Activated naive CD4-positive, alpha-beta T cell treated with anti-CD3 and anti-CD28 coated beads for 36 hours (primary cell): ENCODE results near the gene FBXW11. TPM values are rescaled to one million over a fixed set of nuclear protein-coding genes. Genes with fewer than 3 reads are reported as not detected.
"Not testable (repeated sequence)": the region's sequence is repeated elsewhere in the genome, so short reads cannot be mapped to it uniquely, and the experiment has no call there.

Source experiments
- CTCF ChIA-PET: fragments of 350-600 bp; sonication (Branson Sonifier 250); formaldehyde crosslinking; loops from one replicate; lab custom pipeline; 2021; ENCODE audit warnings: antibody characterized with exemption; lab: Charles Lee
- DNase-seq: peaks from one replicate; pipeline ENCODE4 v3.0.0-alpha.2; 2020
- H3K27ac Mint-ChIP-seq: one replicate; pipeline ENCODE4 v1.8.0; 2021; ENCODE audit warnings: mild to moderate bottlenecking, mixed read lengths
- H3K27me3 Mint-ChIP-seq: one replicate; pipeline ENCODE4 v1.8.0; 2021; ENCODE audit warnings: low read depth, mixed read lengths
- H3K36me3 Mint-ChIP-seq: one replicate; pipeline ENCODE4 v1.8.0; 2021; ENCODE audit warnings: low read depth, mixed read lengths
- H3K4me1 Mint-ChIP-seq: one replicate; pipeline ENCODE4 v1.8.0; 2021; ENCODE audit warnings: low read depth, mixed read lengths
- H3K4me3 Mint-ChIP-seq: one replicate; pipeline ENCODE4 v1.8.0; 2021; ENCODE audit warnings: mild to moderate bottlenecking, moderate library complexity, mixed read lengths
- H3K9me3 Mint-ChIP-seq: one replicate; pipeline ENCODE4 v1.8.0; 2021; ENCODE audit warnings: mixed read lengths
- intact Hi-C: fragments of 100-400 bp; cut with micrococcal nuclease; formaldehyde crosslinking; loops from one replicate; pipeline ENCODE4 v1.15.1; 2023
- total RNA-seq, 2 experiments: library from RNA; stranded (reverse); gene quantifications; one replicate each; pipeline ENCODE4 v1.2.3, GENCODE V29; 2021

Gene FBXW11
- total RNA-seq, 2 experiments from 2014 or later, result 32.8 to 35.5 TPM

DNA sequence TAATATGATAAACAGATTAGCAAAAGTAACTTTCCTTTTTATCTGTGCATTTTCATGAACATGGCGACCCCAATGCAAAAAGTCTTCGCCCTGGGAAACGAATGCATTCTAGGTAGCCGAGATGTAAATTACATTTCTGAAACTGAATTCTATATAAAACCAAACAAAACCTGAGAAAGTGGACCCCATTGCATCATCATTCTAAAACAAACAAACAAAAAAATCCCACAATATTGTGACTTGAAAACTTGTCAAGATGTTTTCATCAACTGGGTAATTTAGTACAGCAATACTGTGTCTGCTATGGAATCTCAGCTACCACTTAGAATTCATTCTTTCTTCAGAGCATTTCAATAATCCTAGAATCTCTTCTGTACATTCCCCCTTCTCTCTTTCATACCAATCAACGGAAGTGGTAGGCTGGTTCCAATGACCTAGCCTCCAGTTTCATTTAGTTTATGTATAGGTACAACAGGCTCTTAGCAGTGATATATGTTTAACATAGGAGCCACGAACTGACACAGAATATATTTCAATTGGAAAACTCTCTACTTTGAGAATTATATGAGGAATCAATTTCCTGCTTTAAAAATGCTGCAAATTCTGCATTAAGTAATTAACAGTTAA lies 85.6 kb downstream of the FBXW11 start:
- Mint-ChIP-seq H3K27me3 (no peaks in the 10 kb centered on the region), H3K4me3 (no peak overlapping the region), H3K27ac (no peak overlapping the region), H3K4me1 (peaks cover 49% of the 10 kb centered on the region), H3K36me3 (peaks cover 3% of the 10 kb centered on the region), H3K9me3 (no peaks in the 10 kb centered on the region)
- intact Hi-C loops, result no loop called here
- no peak for DNase-seq
- CTCF ChIA-PET, result interaction anchor here (1.0 to 2.9 kb wide), 4 partner anchors 8 to 84 kb away, joined by 3 to 14 read pairs (median 4); no protein-coding TSS in a partner anchor

DNA sequence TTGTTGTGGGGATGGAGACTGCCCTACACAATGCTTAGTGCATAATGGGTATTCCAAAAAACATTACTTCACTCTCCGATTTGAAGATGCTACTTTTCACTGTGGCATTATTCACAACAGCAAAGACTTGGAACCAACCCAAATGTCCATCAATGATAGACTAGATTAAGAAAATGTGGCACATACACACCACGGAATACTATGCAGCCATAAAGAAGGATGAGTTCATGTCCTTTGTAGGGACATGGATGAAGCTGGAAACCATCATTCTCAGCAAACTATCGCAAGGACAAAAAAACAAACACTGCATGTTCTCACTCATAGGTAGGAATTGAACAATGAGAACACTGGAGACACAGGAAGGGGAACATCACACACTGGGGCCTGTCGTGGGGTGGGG lies 90.7 kb downstream of the FBXW11 start:
- H3K27me3 Mint-ChIP-seq, CTCF ChIA-PET, DNase-seq, intact Hi-C loops, H3K9me3 Mint-ChIP-seq, H3K27ac Mint-ChIP-seq, H3K36me3 Mint-ChIP-seq, H3K4me3 Mint-ChIP-seq: not testable (repeated sequence)
- peaks cover 66% of the 10 kb centered on the region for H3K4me1 Mint-ChIP-seq

DNA sequence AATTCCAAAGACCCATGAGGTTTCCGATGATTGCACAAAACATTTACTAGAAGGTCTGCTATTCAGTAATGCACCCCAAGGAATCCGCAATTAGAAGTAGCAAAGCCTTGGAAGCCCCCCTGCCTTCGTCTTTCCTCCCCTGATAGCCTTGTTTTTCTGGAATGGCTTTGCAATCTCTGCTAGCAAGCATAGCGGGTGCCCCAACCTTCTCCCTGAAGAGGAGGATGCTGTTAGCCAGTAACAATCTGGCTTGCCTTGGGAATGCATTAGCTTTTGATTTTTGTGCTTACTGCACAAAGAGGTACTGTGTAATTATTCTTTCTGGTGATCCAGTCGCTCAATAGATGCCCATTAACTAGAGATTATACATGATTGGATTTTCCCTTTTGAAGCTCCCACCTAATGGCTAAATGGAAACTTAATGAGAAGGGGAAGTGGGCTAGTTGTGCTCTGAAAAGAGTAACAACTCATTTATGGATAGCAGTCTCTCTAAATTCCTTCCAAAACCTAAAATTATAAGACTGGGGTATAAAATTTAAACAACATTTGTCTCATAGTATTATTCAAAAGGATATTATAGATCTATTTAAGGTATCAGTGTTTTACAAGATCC lies 91.6 kb downstream of the FBXW11 start:
- Mint-ChIP-seq H3K27me3 (no peaks in the 10 kb centered on the region), H3K4me1 (peaks cover 62% of the 10 kb centered on the region), H3K9me3 (peaks cover 1% of the 10 kb centered on the region), H3K4me3 (no peak overlapping the region), H3K36me3 (peaks cover 5% of the 10 kb centered on the region), H3K27ac (no peak overlapping the region)
- CTCF ChIA-PET, result no interaction called here
- intact Hi-C loops, result no loop called here
- no peak for DNase-seq

DNA sequence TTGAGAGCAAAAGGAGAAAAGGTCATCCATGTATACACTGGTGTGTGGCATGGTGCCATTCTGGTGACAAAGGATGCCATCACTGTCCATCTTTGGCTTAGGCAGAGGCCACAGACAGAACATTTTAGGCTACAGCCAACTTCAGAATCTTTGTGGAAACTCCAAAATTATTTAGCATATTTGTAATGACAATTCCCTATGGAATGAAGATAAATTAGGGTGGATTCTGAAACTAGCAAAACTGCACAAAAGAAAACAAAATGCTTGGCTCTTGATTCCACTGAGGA lies 92.5 kb downstream of the FBXW11 start:
- H3K9me3 Mint-ChIP-seq, result peaks cover 1% of the 10 kb centered on the region
- no peaks in the 10 kb centered on the region for H3K27me3 Mint-ChIP-seq
- peaks cover 9% of the 10 kb centered on the region for H3K36me3 Mint-ChIP-seq
- no peak overlapping the region for H3K4me3 Mint-ChIP-seq
- H3K4me1 Mint-ChIP-seq, result peaks cover 57% of the 10 kb centered on the region
- no peak for DNase-seq
- no peak overlapping the region for H3K27ac Mint-ChIP-seq
- intact Hi-C loops, result no loop called here
- CTCF ChIA-PET, result interaction anchor here (0.5 to 4.8 kb wide), 7 partner anchors 40 to 275 kb away, joined by 3 to 61 read pairs (median 11); partner anchors contain the start of genes FBXW11 and STK10

DNA sequence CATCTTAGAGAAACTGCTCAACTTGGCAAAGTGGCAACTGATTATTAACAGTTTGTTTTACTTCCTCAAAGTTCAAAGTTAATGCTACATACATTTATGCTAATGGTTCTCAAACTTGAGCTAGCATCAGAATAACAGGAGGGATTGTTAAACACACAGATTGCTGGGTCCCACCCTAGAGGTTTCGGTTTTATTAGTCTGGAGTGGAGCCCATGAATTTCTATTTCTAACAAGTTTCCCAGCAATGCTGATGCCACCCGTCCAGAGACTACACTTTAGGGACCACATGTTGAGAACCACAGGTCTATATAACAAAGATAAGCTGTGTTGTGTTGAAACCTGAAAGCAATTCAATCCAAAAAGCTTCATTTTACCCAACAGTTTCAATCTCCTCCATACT lies 95.3 kb downstream of the FBXW11 start:
- H3K4me1 Mint-ChIP-seq, result peaks cover 68% of the 10 kb centered on the region
- no peaks in the 10 kb centered on the region for H3K27me3 Mint-ChIP-seq
- H3K9me3 Mint-ChIP-seq, result peaks cover 1% of the 10 kb centered on the region
- DNase-seq, result no peak
- CTCF ChIA-PET, result interaction anchor here (0.5 to 4.8 kb wide), 35 partner anchors 10 to 492 kb away, joined by 3 to 75 read pairs (median 6); partner anchors contain the start of genes FBXW11, FGF18 and STK10
- no peak overlapping the region for H3K4me3 Mint-ChIP-seq
- no peak overlapping the region for H3K27ac Mint-ChIP-seq
- H3K36me3 Mint-ChIP-seq, result peaks cover 7% of the 10 kb centered on the region
- intact Hi-C loops, result no loop called here

DNA sequence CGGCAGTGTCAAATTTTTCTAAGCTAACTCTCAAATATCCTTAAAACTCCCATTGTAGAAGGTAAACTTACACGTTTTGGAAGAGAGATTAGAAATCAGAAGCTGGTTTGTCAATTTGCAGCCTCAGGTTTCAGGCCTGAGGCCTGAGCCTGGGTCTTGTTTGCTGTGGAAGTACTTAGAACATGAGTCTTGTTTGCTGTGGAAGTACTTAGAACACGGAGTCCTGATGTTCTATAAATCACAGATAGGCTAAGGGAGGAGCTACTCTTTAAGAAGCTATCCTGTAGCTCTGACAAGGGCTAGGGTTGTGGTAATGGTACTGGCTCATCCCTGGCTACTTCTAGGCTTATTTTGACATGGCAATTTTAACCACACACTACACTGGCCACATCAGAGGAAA lies 97.8 kb downstream of the FBXW11 start:
- Mint-ChIP-seq H3K36me3 (peaks cover 4% of the 10 kb centered on the region), H3K9me3 (no peaks in the 10 kb centered on the region), H3K4me1 (peaks cover 68% of the 10 kb centered on the region), H3K27me3 (no peaks in the 10 kb centered on the region), H3K4me3 (no peak overlapping the region), H3K27ac (no peak overlapping the region)
- intact Hi-C loops, result loop anchor here (5.0 kb wide), 3 partner anchors 231 to 1166 kb away; no protein-coding TSS in a partner anchor
- CTCF ChIA-PET, result interaction anchor here (0.6 to 2.3 kb wide), 14 partner anchors 9 to 491 kb away, joined by 3 to 8 read pairs (median 5); partner anchors contain the start of gene FBXW11
- DNase-seq, result no peak

DNA sequence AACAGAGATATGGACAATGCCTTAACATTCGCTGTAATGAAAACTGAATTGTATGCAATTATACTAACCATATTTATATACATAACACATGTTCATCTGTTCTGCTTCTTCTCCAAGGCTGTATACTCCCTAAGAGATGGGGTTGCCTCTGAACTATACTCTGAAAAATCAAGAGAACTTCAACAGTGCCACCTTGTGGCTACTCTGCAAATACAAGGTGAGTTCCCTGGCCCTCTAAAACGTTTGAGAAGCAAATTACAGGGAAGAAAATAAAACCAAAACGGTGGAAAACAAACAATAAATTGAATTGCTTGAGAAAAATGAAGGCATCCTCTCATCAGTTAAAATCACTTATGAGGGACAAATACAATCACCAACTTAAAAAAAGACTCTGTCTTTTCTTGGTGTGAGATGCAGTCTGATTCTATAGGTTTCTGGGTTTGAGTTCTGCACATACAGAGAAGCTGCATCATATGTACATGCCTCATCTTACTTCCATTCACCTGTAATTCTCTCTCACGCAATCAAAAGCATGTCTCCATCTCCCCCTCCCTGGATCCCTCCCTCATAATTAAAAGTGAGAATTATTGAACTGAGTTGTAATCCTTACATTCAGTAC lies 98.6 kb downstream of the FBXW11 start:
- Mint-ChIP-seq H3K9me3 (no peaks in the 10 kb centered on the region), H3K27me3 (no peaks in the 10 kb centered on the region), H3K4me3 (no peak overlapping the region), H3K4me1 (peaks cover 63% of the 10 kb centered on the region), H3K27ac (peak overlapping the region; percentile 78), H3K36me3 (peaks cover 7% of the 10 kb centered on the region)
- CTCF ChIA-PET, result interaction anchor here (0.6 to 2.3 kb wide), 16 partner anchors 9 to 429 kb away, joined by 3 to 8 read pairs (median 4); partner anchors contain the start of gene FBXW11
- intact Hi-C loops, result loop anchor here (1.0 to 5.0 kb wide), 20 partner anchors 49 to 1335 kb away; partner anchors contain the start of genes NPM1 and STK10
- peak; percentile 78 for DNase-seq

DNA sequence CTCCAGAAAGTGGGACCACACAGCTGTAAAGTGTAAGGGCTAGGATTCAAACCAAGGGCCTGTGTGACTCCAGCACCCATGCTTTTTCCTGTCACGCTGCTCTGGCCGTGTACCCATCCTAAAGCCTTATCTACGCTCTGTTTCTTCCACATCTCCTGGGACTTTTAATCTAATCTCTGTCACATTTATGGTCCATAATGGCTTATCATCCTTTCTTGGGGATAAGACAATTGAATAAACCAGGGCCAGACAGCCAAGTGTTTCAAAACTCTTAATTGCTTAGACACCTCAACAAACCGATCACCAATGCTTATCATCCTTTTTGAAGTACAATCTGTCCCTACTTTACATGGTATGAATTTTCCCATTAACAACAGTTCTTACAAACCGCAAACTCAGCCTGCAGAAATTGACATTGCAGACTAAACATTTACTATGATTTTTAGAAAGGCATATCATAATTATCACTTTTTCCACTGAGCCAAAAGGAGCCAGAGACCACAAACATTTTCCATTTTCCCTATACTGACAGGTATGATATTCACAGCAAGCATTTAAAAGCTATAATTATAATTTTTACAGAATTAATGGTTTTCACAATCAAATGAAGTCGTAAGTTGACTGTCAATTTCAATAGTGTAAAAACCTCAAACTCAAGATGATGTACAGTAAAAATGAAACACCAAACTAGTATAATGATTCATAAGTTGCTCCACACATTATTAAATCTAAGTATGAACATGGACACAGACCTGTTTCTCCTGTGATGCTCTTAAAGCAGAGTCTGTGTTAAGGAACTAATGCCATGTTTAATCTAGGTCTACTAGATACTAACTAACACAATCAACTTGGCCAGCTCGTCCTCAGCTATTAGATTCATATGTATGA lies 99.5 kb downstream of the FBXW11 start:
- no peaks in the 10 kb centered on the region for H3K9me3 Mint-ChIP-seq
- peaks cover 57% of the 10 kb centered on the region for H3K4me1 Mint-ChIP-seq
- DNase-seq, result no peak
- CTCF ChIA-PET, result interaction anchor here (0.6 to 2.3 kb wide), 17 partner anchors 14 to 488 kb away, joined by 3 to 8 read pairs (median 3); partner anchors contain the start of gene FGF18
- H3K36me3 Mint-ChIP-seq, result peaks cover 7% of the 10 kb centered on the region
- intact Hi-C loops, result loop anchor here (1.0 to 5.0 kb wide), 20 partner anchors 50 to 1334 kb away; partner anchors contain the start of genes NPM1 and STK10
- H3K4me3 Mint-ChIP-seq, result peak overlapping the region; percentile 40
- H3K27ac Mint-ChIP-seq, result peak overlapping the region; percentile 90
- H3K27me3 Mint-ChIP-seq, result no peaks in the 10 kb centered on the region

DNA sequence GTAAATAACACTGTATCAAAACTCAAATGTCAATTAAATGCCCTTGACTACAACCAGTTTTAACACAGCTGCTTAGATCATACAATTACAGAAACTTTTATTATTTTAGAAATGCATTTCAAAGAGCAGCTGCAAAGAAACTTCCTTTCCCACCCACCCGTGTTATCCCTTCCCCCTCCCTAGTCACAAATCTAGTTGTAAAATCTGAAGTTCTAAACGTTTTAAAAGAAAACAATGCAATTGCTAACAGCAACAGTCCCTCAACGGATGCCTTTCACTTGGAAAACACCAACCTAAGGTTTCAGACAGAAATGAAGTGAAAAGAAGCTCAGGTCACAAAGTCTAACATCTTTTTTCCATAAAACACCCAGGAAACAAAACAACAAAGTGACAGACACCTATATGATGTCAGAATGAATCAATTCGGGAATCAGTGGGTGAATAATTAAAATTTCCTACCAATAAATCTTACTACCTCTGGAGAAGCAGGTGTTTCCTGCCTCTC lies 100.3 kb downstream of the FBXW11 start:
- intact Hi-C loops, result loop anchor here (2.0 to 5.0 kb wide), 6 partner anchors 161 to 1333 kb away; no protein-coding TSS in a partner anchor
- CTCF ChIA-PET, result interaction anchor here (0.8 to 2.1 kb wide), 10 partner anchors 13 to 387 kb away, joined by 3 to 7 read pairs (median 4); no protein-coding TSS in a partner anchor
- peaks cover 7% of the 10 kb centered on the region for H3K36me3 Mint-ChIP-seq
- peak; percentile 42 for DNase-seq
- no peaks in the 10 kb centered on the region for H3K9me3 Mint-ChIP-seq
- H3K27me3 Mint-ChIP-seq, result no peaks in the 10 kb centered on the region
- H3K4me3 Mint-ChIP-seq, result no peak overlapping the region
- H3K27ac Mint-ChIP-seq, result peak overlapping the region; percentile 90
- H3K4me1 Mint-ChIP-seq, result peaks cover 52% of the 10 kb centered on the region

DNA sequence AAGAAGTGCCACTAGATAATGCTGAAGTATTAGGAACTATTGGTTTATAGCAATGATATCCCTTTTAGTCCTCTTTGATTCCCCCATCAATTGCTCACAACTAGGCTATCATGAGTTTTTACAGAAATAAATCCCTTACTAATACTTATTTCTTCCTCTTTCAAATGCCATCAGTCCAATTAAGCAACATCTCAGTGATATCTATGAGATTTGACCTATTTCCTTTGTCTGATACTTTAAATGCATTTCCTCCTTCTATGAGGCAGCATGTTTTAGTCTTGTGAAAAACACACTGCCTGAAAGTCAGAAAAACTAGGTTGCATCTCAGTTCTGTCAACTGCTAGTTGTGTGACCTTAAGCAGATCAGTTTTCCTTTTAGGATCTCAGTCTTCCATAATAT lies 101.6 kb downstream of the FBXW11 start:
- H3K27ac Mint-ChIP-seq, result no peak overlapping the region
- H3K36me3 Mint-ChIP-seq, result peaks cover 7% of the 10 kb centered on the region
- H3K27me3 Mint-ChIP-seq, result no peaks in the 10 kb centered on the region
- peaks cover 58% of the 10 kb centered on the region for H3K4me1 Mint-ChIP-seq
- intact Hi-C loops, result loop anchor here (1.0 to 5.0 kb wide), 4 partner anchors 8 to 1163 kb away; no protein-coding TSS in a partner anchor
- CTCF ChIA-PET, result interaction anchor here (0.9 to 2.0 kb wide), 3 partner anchors 23 to 388 kb away, joined by 4 to 7 read pairs (median 5); no protein-coding TSS in a partner anchor
- no peak for DNase-seq
- no peak overlapping the region for H3K4me3 Mint-ChIP-seq
- H3K9me3 Mint-ChIP-seq, result no peaks in the 10 kb centered on the region

DNA sequence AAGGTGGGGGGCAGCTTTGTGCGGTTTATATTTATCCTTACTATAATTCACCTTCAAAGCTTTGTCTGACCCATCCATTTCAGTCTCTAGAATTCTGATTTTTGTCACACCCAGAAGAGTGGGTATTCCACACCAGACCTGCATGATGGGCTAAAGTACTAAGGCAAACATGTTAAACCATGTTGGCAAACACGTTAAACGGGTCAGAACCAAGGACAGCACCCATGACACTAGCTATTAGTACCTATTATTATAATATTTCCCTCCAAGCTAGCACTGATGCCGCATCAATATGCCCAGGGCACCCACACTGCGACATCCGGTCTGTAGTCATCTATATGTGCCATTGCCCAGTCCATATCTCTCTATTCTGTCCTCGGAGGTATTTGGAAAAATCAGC lies 104.7 kb downstream of the FBXW11 start:
- CTCF ChIA-PET, result interaction anchor here (1.0 to 1.3 kb wide), 2 partner anchors 272 to 287 kb away, joined by 3 read pairs; no protein-coding TSS in a partner anchor
- H3K4me1 Mint-ChIP-seq, result peaks cover 67% of the 10 kb centered on the region

More for the DNA sequence above, 104.7 kb downstream of the FBXW11 start:
- no peak for DNase-seq
- intact Hi-C loops, result no loop called here
- H3K9me3 Mint-ChIP-seq, result no peaks in the 10 kb centered on the region
- H3K4me3 Mint-ChIP-seq, result no peak overlapping the region
- no peaks in the 10 kb centered on the region for H3K27me3 Mint-ChIP-seq
- H3K36me3 Mint-ChIP-seq, result peaks cover 12% of the 10 kb centered on the region
- H3K27ac Mint-ChIP-seq, result no peak overlapping the region
